Cardiac septum (tissue), 1 donor: ENCODE data around the gene BCORL1. TPM values are rescaled to one million over a fixed set of nuclear protein-coding genes. Genes with fewer than 3 reads are reported as not detected.

Source experiments
- DNase-seq: peaks from one replicate; pipeline ENCODE4 v3.0.0-alpha.2; 2020; ENCODE audit warnings: low spot score
- intact Hi-C: fragments of 100-400 bp; cut with DNase I; formaldehyde crosslinking; loops from one replicate; pipeline ENCODE4 v1.14.0; 2022
- total RNA-seq: library from RNA; stranded (reverse); fragmentation: NEBNext Ultra II Directional; extraction: Animal tissue kit (Norgen Biotek cat#: 25700); gene quantifications from one replicate; pipeline ENCODE4 v1.2.1, GENCODE V29; 2021
- donor health status: DM: no; HTN: no; CAD: no.

BCORL1 gene
- total RNA-seq, 1 donor from 2014 or later = 9.8 TPM

GRCh38 chrX:130005089-130005807, 22.8 kb downstream of the BCORL1 start:
- DNase-seq = no peak

GRCh38 chrX:130009658-130010223, 27.3 kb downstream of the BCORL1 start:
- DNase-seq = no peak
- intact Hi-C loops = no loop called here

More at GRCh38 chrX:130005089-130005807, 22.8 kb downstream of the BCORL1 start:
- intact Hi-C loops = no loop called here

- DNase-seq = no peak
- intact Hi-C loops = no loop called here
These were observed 30.2 kb downstream of the BCORL1 start for GRCh38 chrX:130012683-130013082.

GRCh38 chrX:130013661-130014060, 31.2 kb downstream of the BCORL1 start:
- intact Hi-C loops = no loop called here

GRCh38 chrX:130014356-130014755, 31.9 kb downstream of the BCORL1 start:
- no peak for DNase-seq
- intact Hi-C loops = no loop called here

More at GRCh38 chrX:130013661-130014060, 31.2 kb downstream of the BCORL1 start:
- DNase-seq = no peak

GRCh38 chrX:130014770-130015169, 32.3 kb downstream of the BCORL1 start:
- intact Hi-C loops = no loop called here

GRCh38 chrX:130015181-130015580, 32.7 kb downstream of the BCORL1 start:
- intact Hi-C loops = no loop called here
- no peak for DNase-seq

More at GRCh38 chrX:130014770-130015169, 32.3 kb downstream of the BCORL1 start:
- no peak for DNase-seq

- intact Hi-C loops = no loop called here
- DNase-seq = no peak
These were observed 35.7 kb downstream of the BCORL1 start for GRCh38 chrX:130018143-130018542.

- no peak for DNase-seq
- intact Hi-C loops = no loop called here
These were observed 38.4 kb downstream of the BCORL1 start for GRCh38 chrX:130020661-130021324.

- intact Hi-C loops = no loop called here
- peak; percentile 92 for DNase-seq
These were observed 41.7 kb downstream of the BCORL1 start for GRCh38 chrX:130024127-130024526.

GRCh38 chrX:130025256-130025655, 42.8 kb downstream of the BCORL1 start:
- intact Hi-C loops = no loop called here
- DNase-seq = no peak

GRCh38 chrX:130027569-130027968, 45.1 kb downstream of the BCORL1 start:
- intact Hi-C loops = no loop called here
- no peak for DNase-seq

- no peak for DNase-seq
- intact Hi-C loops = loop anchor here (2.0 kb wide), 1 partner anchor 103 kb away; no protein-coding TSS in a partner anchor
These were observed 45.8 kb downstream of the BCORL1 start for GRCh38 chrX:130028196-130028595.

GRCh38 chrX:130030826-130031225, 48.4 kb downstream of the BCORL1 start:
- no peak for DNase-seq
- intact Hi-C loops = no loop called here

GRCh38 chrX:130032552-130032951, 50.1 kb downstream of the BCORL1 start:
- DNase-seq = no peak
- intact Hi-C loops = no loop called here

- DNase-seq = no peak
- intact Hi-C loops = no loop called here
These were observed 51.7 kb downstream of the BCORL1 start for GRCh38 chrX:130034178-130034577.

GRCh38 chrX:130039847-130040246, 57.4 kb downstream of the BCORL1 start:
- intact Hi-C loops = no loop called here
- DNase-seq = no peak

GRCh38 chrX:130047416-130047815, 65.0 kb downstream of the BCORL1 start:
- no peak for DNase-seq
- intact Hi-C loops = no loop called here

- intact Hi-C loops = no loop called here
These were observed 66.3 kb downstream of the BCORL1 start for GRCh38 chrX:130048686-130049222.

GRCh38 chrX:130049821-130050220, 67.4 kb downstream of the BCORL1 start:
- DNase-seq = no peak
- intact Hi-C loops = no loop called here

More at GRCh38 chrX:130048686-130049222, 66.3 kb downstream of the BCORL1 start:
- no peak for DNase-seq
